Hepatocyte (in vitro differentiated cells): ENCODE data around the gene SYVN1.

Source experiments
- EZH2 ChIP-seq: fragments of 200-600 bp; sonication (generic); IDR thresholded peaks from 2 replicates; pipeline ENCODE4 v1.6.1; 2016; ENCODE audit warnings: antibody characterized with exemption, mild to moderate bottlenecking, borderline replicate concordance
- EZH2phosphoT487 ChIP-seq: fragments of 200-600 bp; sonication (generic); IDR thresholded peaks from one replicate; pipeline ENCODE4 v1.6.1; 2018; ENCODE audit warnings: antibody characterized with exemption, mild to moderate bottlenecking, low read depth, moderate library complexity; ENCODE audit not compliant: unreplicated experiment, severe bottlenecking
- TF ChIP-seq, protein P1 (sequence below): fragments of 200-600 bp; sonication (generic); IDR thresholded peaks from 2 replicates; pipeline ENCODE4 v1.5.1; 2016; ENCODE audit warnings: antibody characterized with exemption, mild to moderate bottlenecking; ENCODE audit not compliant: poor library complexity

DNA sequence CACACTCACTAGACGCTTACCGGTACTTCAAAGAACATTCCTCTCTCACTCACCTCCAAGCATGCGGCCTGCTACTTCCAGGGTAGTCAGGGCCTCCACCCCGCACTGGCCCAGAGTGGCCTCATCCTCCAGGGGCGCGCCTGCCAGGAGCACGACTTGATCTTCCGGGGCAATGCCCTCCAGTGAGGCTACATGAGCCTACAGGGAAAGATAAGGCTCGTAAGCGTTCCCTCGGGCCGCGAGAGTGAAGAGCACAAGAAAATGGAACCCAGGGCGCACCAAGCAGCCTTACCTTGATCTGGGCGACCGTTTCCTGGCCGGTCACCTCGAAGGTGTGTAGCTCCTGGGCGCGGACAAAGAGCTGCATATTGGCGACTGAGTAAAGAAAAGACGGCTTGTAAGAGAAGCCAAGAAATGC, 12.9 kb downstream of the SYVN1 start:
- TF ChIP-seq, protein P1, sequence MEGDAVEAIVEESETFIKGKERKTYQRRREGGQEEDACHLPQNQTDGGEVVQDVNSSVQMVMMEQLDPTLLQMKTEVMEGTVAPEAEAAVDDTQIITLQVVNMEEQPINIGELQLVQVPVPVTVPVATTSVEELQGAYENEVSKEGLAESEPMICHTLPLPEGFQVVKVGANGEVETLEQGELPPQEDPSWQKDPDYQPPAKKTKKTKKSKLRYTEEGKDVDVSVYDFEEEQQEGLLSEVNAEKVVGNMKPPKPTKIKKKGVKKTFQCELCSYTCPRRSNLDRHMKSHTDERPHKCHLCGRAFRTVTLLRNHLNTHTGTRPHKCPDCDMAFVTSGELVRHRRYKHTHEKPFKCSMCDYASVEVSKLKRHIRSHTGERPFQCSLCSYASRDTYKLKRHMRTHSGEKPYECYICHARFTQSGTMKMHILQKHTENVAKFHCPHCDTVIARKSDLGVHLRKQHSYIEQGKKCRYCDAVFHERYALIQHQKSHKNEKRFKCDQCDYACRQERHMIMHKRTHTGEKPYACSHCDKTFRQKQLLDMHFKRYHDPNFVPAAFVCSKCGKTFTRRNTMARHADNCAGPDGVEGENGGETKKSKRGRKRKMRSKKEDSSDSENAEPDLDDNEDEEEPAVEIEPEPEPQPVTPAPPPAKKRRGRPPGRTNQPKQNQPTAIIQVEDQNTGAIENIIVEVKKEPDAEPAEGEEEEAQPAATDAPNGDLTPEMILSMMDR = no peak
- TF ChIP-seq EZH2 (no peak), EZH2phosphoT487 (no peak)
